CD14-positive monocyte (primary cell): Measurements from ENCODE around the gene MAL. TPM values are rescaled to one million over a fixed set of nuclear protein-coding genes. Genes with fewer than 3 reads are reported as not detected.

ENCODE experiments used
- DNase-seq, 3 donors: peaks; one replicate each; pipeline ENCODE4 v3.0.0-alpha.2; 2011 to 2022
- H2AFZ ChIP-seq: 2 replicates; pipeline ENCODE4 v1.6.0; 2012; ENCODE audit warnings: mild to moderate bottlenecking, low read depth, low read length, inconsistent platforms; ENCODE audit not compliant: insufficient read depth, poor library complexity, severe bottlenecking
- H3K27ac ChIP-seq, 2 donors: 1 replicate in 1 of 2; 2 replicates in 1 of 2; pipeline ENCODE4 v1.5.1; 2012 to 2013; ENCODE audit warnings: low read length in 2 of 2, control low read depth in 1 of 2, inconsistent platforms in 1 of 2, low read depth in 1 of 2, mild to moderate bottlenecking in 1 of 2
- H3K27me3 ChIP-seq, 2 donors: one replicate each; pipeline versions ENCODE4 v1.6.0 to v1.6.1; 2011 to 2013; ENCODE audit warnings: low read length in 2 of 2; ENCODE audit not compliant: control insufficient read depth in 2 of 2, insufficient read depth in 2 of 2
- H3K36me3 ChIP-seq, 2 donors: replicated peaks in 1 of 2; 1 replicate in 1 of 2; 2 replicates in 1 of 2; pipeline versions ENCODE4 v1.5.1 to v1.6.1; 2012 to 2013; ENCODE audit warnings: low read length in 2 of 2, control low read depth in 1 of 2, inconsistent platforms in 1 of 2, mild to moderate bottlenecking in 1 of 2; ENCODE audit not compliant: insufficient read depth in 2 of 2, control insufficient read depth in 1 of 2
- H3K4me1 ChIP-seq, 2 donors: 1 replicate in 1 of 2; 2 replicates in 1 of 2; pipeline versions ENCODE4 v1.5.1 to v1.6.1; 2012 to 2013; ENCODE audit warnings: low read length in 2 of 2, control low read depth in 1 of 2, inconsistent platforms in 1 of 2, mild to moderate bottlenecking in 1 of 2, moderate library complexity in 1 of 2; ENCODE audit not compliant: insufficient read depth in 2 of 2, control insufficient read depth in 1 of 2
- H3K4me2 ChIP-seq: replicated peaks from 2 replicates; pipeline ENCODE3; 2012; ENCODE audit warnings: low read length, moderate library complexity, mild to moderate bottlenecking; ENCODE audit not compliant: poor library complexity, severe bottlenecking; ENCODE audit errors: extremely low read depth
- H3K4me3 ChIP-seq, 3 experiments: fragments of 200-600 bp in 1 of 3; sonication (generic) in 1 of 3; replicated peaks in 1 of 3; 1 replicate in 2 of 3; 2 replicates in 1 of 3; pipeline ENCODE4 v1.5.1; 2011 to 2013; ENCODE audit warnings: low read length in 3 of 3, mild to moderate bottlenecking in 3 of 3, control low read depth in 2 of 3, low read depth in 2 of 3, inconsistent platforms in 1 of 3, moderate library complexity in 1 of 3
- H3K79me2 ChIP-seq: 2 replicates; pipeline ENCODE4 v1.6.0; 2012; ENCODE audit warnings: mild to moderate bottlenecking, control low read depth, inconsistent platforms, low read length, moderate library complexity; ENCODE audit not compliant: insufficient read depth
- H3K9ac ChIP-seq: 2 replicates; pipeline ENCODE4 v1.6.0; 2017; ENCODE audit warnings: low read length, mild to moderate bottlenecking; ENCODE audit not compliant: insufficient read depth, poor library complexity, severe bottlenecking
- H3K9me3 ChIP-seq, 2 donors: replicated peaks in 1 of 2; 1 replicate in 1 of 2; 2 replicates in 1 of 2; pipeline versions ENCODE4 v1.5.1 to v1.6.1; 2012 to 2013; ENCODE audit warnings: low read length in 2 of 2, control low read depth in 1 of 2; ENCODE audit not compliant: control insufficient read depth in 1 of 2, insufficient read depth in 1 of 2
- H4K20me1 ChIP-seq: 2 replicates; pipeline ENCODE4 v1.6.0; 2012; ENCODE audit warnings: mild to moderate bottlenecking, low read length, control low read depth, moderate library complexity; ENCODE audit not compliant: insufficient read depth
- H3K27ac Mint-ChIP-seq, 7 donors: one replicate each; pipeline ENCODE4 v1.8.0; 2020; ENCODE audit warnings: mild to moderate bottlenecking in 7 of 7, mixed read lengths in 7 of 7, moderate library complexity in 6 of 7, inconsistent platforms in 2 of 7
- H3K27me3 Mint-ChIP-seq, 3 donors: one replicate each; pipeline ENCODE4 v1.8.0; 2021 to 2022; ENCODE audit warnings: low read depth in 3 of 3, mild to moderate bottlenecking in 3 of 3, mixed read lengths in 3 of 3, moderate library complexity in 3 of 3, inconsistent platforms in 1 of 3
- H3K36me3 Mint-ChIP-seq, 2 donors: one replicate each; pipeline ENCODE4 v1.8.0; 2020; ENCODE audit warnings: mixed read lengths in 2 of 2, inconsistent platforms in 1 of 2, mild to moderate bottlenecking in 1 of 2
- H3K4me1 Mint-ChIP-seq: one replicate; pipeline ENCODE4 v1.8.0; 2020; ENCODE audit warnings: mild to moderate bottlenecking, mixed read lengths
- H3K4me3 Mint-ChIP-seq, 2 donors: one replicate each; pipeline ENCODE4 v1.8.0; 2020; ENCODE audit warnings: mild to moderate bottlenecking in 2 of 2, mixed read lengths in 2 of 2, moderate library complexity in 1 of 2
- H3K9me3 Mint-ChIP-seq, 7 donors: one replicate each; pipeline ENCODE4 v1.8.0; 2020 to 2022; ENCODE audit warnings: mixed read lengths in 7 of 7, mild to moderate bottlenecking in 6 of 7, moderate library complexity in 6 of 7, inconsistent platforms in 2 of 7
- CTCF ChIP-seq: fragments of 200-600 bp; IDR thresholded peaks from one replicate; pipeline ENCODE4 v1.8.0; 2022; ENCODE audit warnings: antibody characterized with exemption, mild to moderate bottlenecking
- WGBS: methylation state at CpG from one replicate; pipeline ENCODE4 v1.1.5; 2013; ENCODE audit warnings: missing lambda C conversion rate; ENCODE audit not compliant: insufficient coverage; 5-methylcytosine and 5-hydroxymethylcytosine counted together
- intact Hi-C, 2 donors: fragments of 100-400 bp; cut with micrococcal nuclease; formaldehyde crosslinking; loops; one replicate each; pipeline versions ENCODE4 v1.15.0 to v1.15.1; 2023
- polyA plus RNA-seq, 3 donors: library from polyadenylated mRNA; depleted of rRNA in 1 of 3; unstranded in 2 of 3; stranded (reverse) in 1 of 3; fragments of 300-500 nt in 2 of 3; fragments of >200 nt in 1 of 3; fragmentation: Illumina TruSeq in 2 of 3; gene quantifications; 1 replicate in 2 of 3; 2 replicates in 1 of 3; pipeline ENCODE4 v1.2.3, GENCODE V29; 2012 to 2021

MAL gene
- polyA plus RNA-seq, 3 donors, result 0.39 to 0.48 TPM; not detected in 1

DNA sequence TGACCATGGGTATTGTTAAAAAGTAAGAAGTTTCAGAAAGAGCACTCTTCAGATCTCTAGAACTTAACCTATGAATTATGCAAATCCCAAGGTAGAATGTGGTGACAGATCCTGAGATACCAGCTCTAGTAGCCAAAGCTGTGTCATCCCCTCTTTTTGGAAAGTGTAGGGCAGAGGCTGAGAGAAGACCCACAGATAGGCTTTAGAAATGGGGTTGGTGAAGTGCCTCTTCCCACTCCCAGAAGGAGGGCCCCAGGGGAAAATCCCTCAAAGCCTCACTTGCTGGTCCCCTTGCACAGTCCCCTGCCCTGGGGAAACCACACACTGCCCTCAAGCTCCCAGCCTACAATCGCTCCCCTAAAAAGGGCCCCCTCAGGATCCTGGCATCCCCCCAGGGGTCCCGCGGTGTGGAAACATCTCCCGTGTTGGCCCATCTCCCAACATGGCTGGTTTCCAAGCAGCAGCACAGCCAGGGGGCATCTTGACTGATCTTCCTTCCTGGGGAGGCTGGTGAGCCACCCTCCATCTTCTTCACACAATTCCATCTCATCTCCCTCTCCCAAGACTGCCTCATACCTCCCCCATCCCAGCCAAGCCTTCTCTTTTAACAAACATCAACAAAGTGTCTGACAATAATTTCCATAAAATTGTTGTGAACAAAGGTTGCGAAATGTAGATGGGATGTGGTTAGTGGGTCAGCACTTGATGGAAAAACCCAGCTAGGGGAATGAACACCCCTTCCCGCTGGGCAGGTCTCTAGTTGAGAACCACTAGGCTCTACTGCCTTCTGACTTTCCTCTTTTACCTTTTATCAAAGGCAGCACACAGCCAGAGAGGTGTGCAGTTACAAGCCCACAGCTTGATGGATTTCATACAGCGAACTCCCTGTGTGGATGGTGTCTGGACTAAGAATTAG lies 25.1 kb downstream of the MAL start:
- Mint-ChIP-seq H3K9me3 (no peaks in the 10 kb centered on the region), H3K4me3 (no peak overlapping the region), H3K36me3 (no peaks in the 10 kb centered on the region), H3K27me3 (peaks cover 6 to 11% (median 10%) of the 10 kb centered on the region in 3 donors), H3K27ac (no peak overlapping the region), H3K4me1 (no peaks in the 10 kb centered on the region)
- TF ChIP-seq CTCF, result no peak
- Histone ChIP-seq H3K36me3 (no peaks in the 10 kb centered on the region), H3K9ac (no peak overlapping the region), H3K9me3 (no peaks in the 10 kb centered on the region), H3K27ac (no peak overlapping the region), H3K4me3 (no peak overlapping the region), H3K79me2 (no peaks in the 10 kb centered on the region), H4K20me1 (no peaks in the 10 kb centered on the region), H3K4me1 (no peaks in the 10 kb centered on the region), H3K4me2 (no peak overlapping the region), H3K27me3 (no peaks in the 10 kb centered on the region), H2AFZ (no peak overlapping the region)
- intact Hi-C loops, result no loop called here
- 9% methylated on average over 4 of the region's 7 CpGs for WGBS
- no peak for DNase-seq

DNA sequence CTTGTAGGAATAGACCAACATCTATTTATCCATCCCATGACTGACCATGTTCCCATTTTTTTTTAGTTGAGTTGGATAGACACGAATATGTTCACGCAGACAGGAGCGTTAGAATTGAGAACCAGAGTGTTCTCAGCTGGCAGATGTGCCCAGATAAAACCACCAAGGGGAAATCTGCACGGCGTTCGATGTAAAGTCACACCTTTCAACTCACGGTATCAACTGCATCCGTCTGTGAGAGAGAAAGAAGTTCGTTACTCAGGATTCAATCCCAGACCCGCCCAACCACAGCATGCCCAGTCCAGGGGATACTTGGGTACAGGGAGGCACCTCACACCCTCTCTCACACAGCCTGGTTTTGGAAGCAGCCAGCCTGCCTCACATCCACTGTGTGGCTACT lies 26.1 kb downstream of the MAL start:
- no peak for DNase-seq
- H3K27ac Mint-ChIP-seq, result no peak overlapping the region

More for the DNA sequence above, 26.1 kb downstream of the MAL start:
- WGBS, result 89% methylated on average over 3 of the region's 10 CpGs
- peaks cover 6 to 10% (median 10%) of the 10 kb centered on the region in 3 donors for H3K27me3 Mint-ChIP-seq
- Histone ChIP-seq H2AFZ (no peak overlapping the region), H3K27ac (no peak overlapping the region), H3K36me3 (no peaks in the 10 kb centered on the region), H3K79me2 (no peaks in the 10 kb centered on the region), H3K9me3 (no peaks in the 10 kb centered on the region), H3K4me1 (no peaks in the 10 kb centered on the region), H3K27me3 (no peaks in the 10 kb centered on the region), H3K4me3 (no peak overlapping the region), H3K9ac (no peak overlapping the region), H3K4me2 (no peak overlapping the region), H4K20me1 (no peaks in the 10 kb centered on the region)
- no peaks in the 10 kb centered on the region for H3K4me1 Mint-ChIP-seq
- H3K36me3 Mint-ChIP-seq, result no peaks in the 10 kb centered on the region
- TF ChIP-seq CTCF, result no peak
- no peak overlapping the region for H3K4me3 Mint-ChIP-seq
- H3K9me3 Mint-ChIP-seq, result no peaks in the 10 kb centered on the region
- intact Hi-C loops, result no loop called here
